GM21526 (cell line): ENCODE data around the gene WASHC3.

Experiments
- ATAC-seq: cut with Tn5 transposase; IDR thresholded peaks from one replicate; pipeline ENCODE4 v1.9.1; 2021; ENCODE audit warnings: moderate library complexity; ENCODE audit not compliant: unreplicated experiment, low FRiP score

The WASHC3 gene

DNA sequence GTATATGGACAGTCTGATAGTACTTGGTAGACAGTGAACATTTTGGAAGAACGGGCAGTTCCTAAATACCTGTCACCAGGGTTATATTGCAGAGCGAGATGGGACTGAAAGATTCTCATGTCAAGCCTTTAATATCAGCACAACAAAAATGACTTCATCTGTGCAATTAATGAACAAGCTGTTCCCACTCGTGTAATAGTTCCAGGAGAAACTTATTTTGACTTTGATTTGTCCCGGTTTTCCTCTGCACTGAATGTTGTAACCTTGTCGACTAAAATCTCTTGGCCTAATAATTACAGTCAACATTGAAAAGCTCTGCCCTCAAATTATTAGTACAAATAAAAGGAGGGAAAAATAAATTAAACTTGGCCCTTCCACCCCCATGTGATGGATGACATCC, 79.5 kb downstream of the WASHC3 start:
- no peak for ATAC-seq

DNA sequence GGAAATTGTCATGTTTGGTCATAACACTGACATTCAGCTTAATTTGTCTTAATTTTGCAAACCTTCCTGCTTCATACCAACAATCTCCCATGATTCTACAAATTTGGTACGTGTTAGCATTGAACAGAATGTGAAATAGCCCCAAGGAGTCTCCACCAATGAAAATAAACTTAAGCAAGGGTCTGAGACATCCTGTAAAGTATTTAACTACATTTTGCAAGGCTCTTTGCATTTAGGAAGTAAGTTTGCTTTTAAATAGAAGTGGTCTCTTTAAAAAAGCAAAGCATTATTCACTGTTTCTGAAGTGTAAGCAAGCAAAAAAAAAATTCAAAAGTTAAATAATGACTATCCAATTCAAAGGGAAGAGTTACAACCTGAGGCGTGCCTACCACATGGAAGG, 79.9 kb downstream of the WASHC3 start:
- ATAC-seq, result no peak

DNA sequence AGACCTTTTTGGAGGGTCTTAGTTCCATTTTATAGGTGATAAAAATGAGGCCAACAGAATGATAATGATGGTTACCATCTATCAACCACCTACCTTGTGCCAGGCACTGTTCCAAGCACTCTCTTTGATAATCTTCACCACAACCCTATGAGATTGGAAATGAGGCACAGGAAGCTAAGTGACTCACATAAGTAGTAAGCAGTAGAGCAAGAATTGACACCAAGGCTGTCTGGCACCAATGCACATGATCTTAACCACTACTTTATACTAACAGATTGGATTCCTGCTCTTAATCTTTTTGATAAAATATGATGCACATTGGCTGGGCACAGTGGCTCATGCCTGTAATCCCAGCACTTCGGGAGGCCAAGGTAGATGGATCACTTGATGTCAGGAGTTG, 93.0 kb downstream of the WASHC3 start:
- no peak for ATAC-seq

DNA sequence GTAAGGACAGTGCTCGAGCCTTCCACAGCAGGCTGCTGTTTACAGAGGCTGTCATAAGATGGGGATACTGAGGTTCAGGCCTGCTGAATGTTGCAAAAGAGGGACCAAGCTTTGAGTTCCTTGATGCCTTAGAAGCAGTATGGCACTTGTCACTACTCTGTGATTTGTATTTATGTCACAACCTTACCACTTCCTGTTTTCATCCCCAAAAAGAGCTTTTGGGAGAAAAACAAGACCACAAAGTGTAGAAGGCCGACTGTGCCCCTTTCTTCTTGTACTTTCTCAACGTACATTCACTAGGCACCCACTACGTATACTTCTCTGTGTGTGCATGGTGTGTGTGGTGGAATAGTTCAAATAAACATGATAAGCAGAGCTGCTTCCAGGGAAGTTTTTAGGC, 94.3 kb downstream of the WASHC3 start:
- no peak for ATAC-seq

DNA sequence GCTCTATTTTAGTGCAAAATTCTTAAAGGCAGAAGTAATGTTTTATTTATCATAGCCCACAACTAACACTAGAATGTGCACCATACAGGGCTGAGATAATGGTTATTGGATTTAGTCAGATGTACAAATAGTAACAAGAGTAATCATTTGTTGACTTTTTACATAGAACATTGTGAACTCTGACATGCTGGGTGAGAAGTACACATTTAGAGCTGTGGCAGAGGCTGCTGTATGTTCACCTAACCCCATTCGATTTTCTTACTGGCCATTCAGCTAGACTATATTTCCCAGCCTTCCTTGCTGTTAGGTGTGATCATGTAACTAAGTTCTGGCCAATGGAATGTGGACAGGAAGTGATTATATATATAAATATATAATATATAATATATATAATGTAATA, 95.3 kb downstream of the WASHC3 start:
- no peak for ATAC-seq

DNA sequence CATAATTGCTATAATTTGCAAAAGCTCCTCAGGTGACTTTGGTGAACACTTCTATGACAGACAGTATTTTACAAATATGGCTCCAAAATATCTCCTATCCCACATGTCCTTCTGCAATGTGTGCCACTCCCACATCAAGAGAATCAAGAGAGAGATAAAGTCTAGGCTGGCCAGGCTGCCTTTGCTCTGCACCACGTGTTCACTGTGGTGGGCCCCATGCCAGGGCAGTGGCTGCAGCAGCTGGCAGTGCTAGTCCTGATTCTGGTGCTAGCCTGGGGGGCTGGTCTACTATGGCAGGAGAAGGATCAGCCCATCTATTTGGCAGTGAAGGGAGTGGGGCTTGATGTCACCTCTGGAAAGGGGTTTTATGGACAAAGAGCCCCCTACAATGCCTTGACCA, 98.1 kb downstream of the WASHC3 start:
- no peak for ATAC-seq
